ENCODE data around the gene ADCK2.

Gene ADCK2

GRCh38 chr7:140649556-140650205 lies 23.1 kb upstream of the ADCK2 start:
- H3K9ac ChIP-seq (ENCODE audit: low read depth, low read length) = no peak overlapping the region
- no peaks in the 10 kb centered on the region for H3K9me3 ChIP-seq (ENCODE audit: insufficient read depth, low read depth, low read length)
- H3K27me3 ChIP-seq (ENCODE audit: insufficient read depth, low read length) = no peaks in the 10 kb centered on the region
- peaks cover 5% of the 10 kb centered on the region; the same call in 1 of the 2 replicates for H3K4me1 ChIP-seq (ENCODE audit: insufficient read depth, low read length)
- no peak overlapping the region for H3K27ac ChIP-seq (ENCODE audit: low read depth, low read length)
- no peaks in the 10 kb centered on the region for H3K36me3 ChIP-seq (ENCODE audit: insufficient read depth, low read length)
- no peak overlapping the region for H3K4me3 ChIP-seq (ENCODE audit: low read length)
- WGBS = 91% methylated on average over 5 of the region's 6 CpGs

- WGBS = 93% methylated on average over 12 of the region's 12 CpGs
- no peak overlapping the region for H3K27ac ChIP-seq (ENCODE audit: low read depth, low read length)
Measured at GRCh38 chr7:140650367-140650766, 22.4 kb upstream of the ADCK2 start.

GRCh38 chr7:140653319-140654108 lies 19.2 kb upstream of the ADCK2 start:
- no peaks in the 10 kb centered on the region for H3K27me3 ChIP-seq (ENCODE audit: insufficient read depth, low read length)
- H3K4me3 ChIP-seq (ENCODE audit: low read length) = no peak overlapping the region
- H3K9me3 ChIP-seq (ENCODE audit: insufficient read depth, low read depth, low read length) = no peaks in the 10 kb centered on the region
- no peaks in the 10 kb centered on the region for H3K36me3 ChIP-seq (ENCODE audit: insufficient read depth, low read length)
- 39% methylated on average over 15 of the region's 15 CpGs for WGBS
- no peak overlapping the region for H3K27ac ChIP-seq (ENCODE audit: low read depth, low read length)
- H3K9ac ChIP-seq (ENCODE audit: low read depth, low read length) = no peak overlapping the region
- H3K4me1 ChIP-seq (ENCODE audit: insufficient read depth, low read length) = no peaks in the 10 kb centered on the region

More at GRCh38 chr7:140650367-140650766, 22.4 kb upstream of the ADCK2 start:
- peaks cover 5% of the 10 kb centered on the region; the same call in 1 of the 2 replicates for H3K4me1 ChIP-seq (ENCODE audit: insufficient read depth, low read length)
- H3K4me3 ChIP-seq (ENCODE audit: low read length) = no peak overlapping the region
- H3K36me3 ChIP-seq (ENCODE audit: insufficient read depth, low read length) = no peaks in the 10 kb centered on the region
- H3K9ac ChIP-seq (ENCODE audit: low read depth, low read length) = no peak overlapping the region
- H3K27me3 ChIP-seq (ENCODE audit: insufficient read depth, low read length) = no peaks in the 10 kb centered on the region
- no peaks in the 10 kb centered on the region for H3K9me3 ChIP-seq (ENCODE audit: insufficient read depth, low read depth, low read length)

DNA sequence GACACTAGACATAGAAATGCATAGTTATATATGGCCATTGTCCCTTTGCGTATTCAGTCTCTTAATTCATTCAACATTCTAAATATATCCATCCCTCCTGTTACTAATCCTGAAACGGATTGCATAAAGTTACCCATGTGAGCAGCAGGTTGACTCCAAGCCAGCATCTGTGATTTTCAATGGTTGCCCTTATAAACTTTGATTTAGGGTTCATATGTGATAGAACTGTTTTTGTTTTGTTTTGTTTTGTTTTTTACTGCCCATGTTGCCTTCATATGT lies 18.7 kb upstream of the ADCK2 start:
- no peaks in the 10 kb centered on the region for H3K9me3 ChIP-seq (ENCODE audit: insufficient read depth, low read depth, low read length)
- H3K27me3 ChIP-seq (ENCODE audit: insufficient read depth, low read length) = no peaks in the 10 kb centered on the region
- H3K36me3 ChIP-seq (ENCODE audit: insufficient read depth, low read length) = no peaks in the 10 kb centered on the region
- no peak overlapping the region for H3K9ac ChIP-seq (ENCODE audit: low read depth, low read length)
- no peak overlapping the region for H3K4me3 ChIP-seq (ENCODE audit: low read length)
- no peaks in the 10 kb centered on the region for H3K4me1 ChIP-seq (ENCODE audit: insufficient read depth, low read length)
- H3K27ac ChIP-seq (ENCODE audit: low read depth, low read length) = no peak overlapping the region
- WGBS = 95% methylated on average over 2 of the region's 2 CpGs

DNA sequence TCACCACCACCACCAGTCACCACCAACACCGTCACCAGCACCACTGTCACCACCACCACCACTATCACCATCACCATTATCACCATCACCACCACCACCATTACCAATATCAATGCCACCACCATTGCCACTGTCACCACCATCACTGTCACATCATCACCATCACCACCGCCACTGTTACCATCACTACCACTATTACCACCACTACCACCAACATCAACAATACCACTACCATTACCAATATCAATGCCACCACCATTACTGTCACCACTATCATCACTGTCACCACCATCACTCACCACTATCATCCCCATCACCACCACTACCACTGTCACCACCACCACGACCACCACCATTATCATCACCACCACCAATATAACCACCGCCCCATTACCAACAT lies 18.1 kb upstream of the ADCK2 start:
- no peaks in the 10 kb centered on the region for H3K9me3 ChIP-seq (ENCODE audit: insufficient read depth, low read depth, low read length)
- no peak overlapping the region for H3K9ac ChIP-seq (ENCODE audit: low read depth, low read length)
- no peak overlapping the region for H3K27ac ChIP-seq (ENCODE audit: low read depth, low read length)
- no peaks in the 10 kb centered on the region for H3K27me3 ChIP-seq (ENCODE audit: insufficient read depth, low read length)
- WGBS = 93% methylated on average over 4 of the region's 4 CpGs
- H3K4me3 ChIP-seq (ENCODE audit: low read length) = no peak overlapping the region
- H3K36me3 ChIP-seq (ENCODE audit: insufficient read depth, low read length) = no peaks in the 10 kb centered on the region
- no peaks in the 10 kb centered on the region for H3K4me1 ChIP-seq (ENCODE audit: insufficient read depth, low read length)

DNA sequence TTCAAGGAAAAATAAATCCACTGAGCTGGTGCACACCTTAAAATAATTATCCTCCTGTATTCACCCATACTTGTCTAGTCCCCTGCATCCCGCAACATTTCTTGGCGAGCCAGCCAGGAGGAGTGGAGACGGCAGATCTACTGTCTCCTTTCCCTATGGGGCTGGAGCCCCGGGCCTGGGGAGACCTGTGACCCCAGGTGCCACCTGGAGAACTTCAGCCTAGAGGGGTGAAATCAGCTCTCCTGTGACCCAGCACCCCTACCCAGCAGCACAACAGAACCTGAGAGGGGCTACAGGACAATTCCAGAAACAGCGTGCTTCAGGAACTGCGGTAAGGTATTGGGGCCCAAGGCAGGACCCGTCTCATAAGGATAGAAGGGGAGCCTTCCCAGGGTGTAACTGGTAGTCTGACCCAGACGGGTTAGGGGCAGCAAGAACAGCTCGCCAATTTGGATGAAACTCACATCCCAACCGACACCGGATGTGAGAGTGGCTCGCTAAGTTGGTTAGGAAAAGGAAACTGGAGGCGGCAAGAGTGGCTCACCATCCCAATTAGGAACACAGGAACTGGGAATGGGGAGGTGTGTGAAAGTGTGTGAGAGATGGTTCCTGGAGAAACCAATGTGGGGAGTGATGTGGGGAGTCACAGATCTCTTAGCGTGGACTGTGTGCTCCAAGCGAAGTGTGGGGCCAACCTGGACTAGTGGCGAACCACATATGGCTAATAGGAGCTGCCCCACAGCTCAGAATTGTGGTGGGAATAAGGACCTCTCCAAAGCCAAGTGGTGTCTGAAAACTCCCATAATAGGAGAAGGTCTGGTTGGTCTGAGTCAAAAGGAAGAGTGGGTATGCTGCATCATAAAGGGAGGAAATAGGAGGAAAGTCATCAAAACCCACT lies 17.0 kb upstream of the ADCK2 start:
- no peaks in the 10 kb centered on the region for H3K36me3 ChIP-seq (ENCODE audit: insufficient read depth, low read length)
- WGBS = 95% methylated on average over 16 of the region's 16 CpGs
- no peaks in the 10 kb centered on the region for H3K27me3 ChIP-seq (ENCODE audit: insufficient read depth, low read length)
- H3K4me3 ChIP-seq (ENCODE audit: low read length) = no peak overlapping the region
- H3K4me1 ChIP-seq (ENCODE audit: insufficient read depth, low read length) = no peaks in the 10 kb centered on the region
- no peak overlapping the region for H3K27ac ChIP-seq (ENCODE audit: low read depth, low read length)
- H3K9ac ChIP-seq (ENCODE audit: low read depth, low read length) = no peak overlapping the region
- no peaks in the 10 kb centered on the region for H3K9me3 ChIP-seq (ENCODE audit: insufficient read depth, low read depth, low read length)

GRCh38 chr7:140656548-140657515 lies 15.9 kb upstream of the ADCK2 start:
- no peaks in the 10 kb centered on the region for H3K9me3 ChIP-seq (ENCODE audit: insufficient read depth, low read depth, low read length)
- H3K27me3 ChIP-seq (ENCODE audit: insufficient read depth, low read length) = no peaks in the 10 kb centered on the region
- H3K4me3 ChIP-seq (ENCODE audit: low read length) = no peak overlapping the region
- no peak overlapping the region for H3K9ac ChIP-seq (ENCODE audit: low read depth, low read length)
- no peaks in the 10 kb centered on the region for H3K36me3 ChIP-seq (ENCODE audit: insufficient read depth, low read length)
- H3K4me1 ChIP-seq (ENCODE audit: insufficient read depth, low read length) = no peaks in the 10 kb centered on the region
- no peak overlapping the region for H3K27ac ChIP-seq (ENCODE audit: low read depth, low read length)
- WGBS = 90% methylated on average over 11 of the region's 11 CpGs

GRCh38 chr7:140657891-140658290 lies 14.9 kb upstream of the ADCK2 start:
- H3K9ac ChIP-seq (ENCODE audit: low read depth, low read length) = no peak overlapping the region
- H3K27ac ChIP-seq (ENCODE audit: low read depth, low read length) = no peak overlapping the region
- no peaks in the 10 kb centered on the region for H3K27me3 ChIP-seq (ENCODE audit: insufficient read depth, low read length)
- H3K36me3 ChIP-seq (ENCODE audit: insufficient read depth, low read length) = no peaks in the 10 kb centered on the region
- H3K9me3 ChIP-seq (ENCODE audit: insufficient read depth, low read depth, low read length) = no peaks in the 10 kb centered on the region
- no peaks in the 10 kb centered on the region for H3K4me1 ChIP-seq (ENCODE audit: insufficient read depth, low read length)
- H3K4me3 ChIP-seq (ENCODE audit: low read length) = no peak overlapping the region
- WGBS = 97% methylated on average over 9 of the region's 9 CpGs

GRCh38 chr7:140659856-140660255 lies 12.9 kb upstream of the ADCK2 start:
- Histone ChIP-seq H3K27ac (ENCODE audit: low read depth, low read length) (no peak overlapping the region), H3K4me1 (ENCODE audit: insufficient read depth, low read length) (no peaks in the 10 kb centered on the region), H3K4me3 (ENCODE audit: low read length) (no peak overlapping the region), H3K9me3 (ENCODE audit: insufficient read depth, low read depth, low read length) (no peaks in the 10 kb centered on the region), H3K36me3 (ENCODE audit: insufficient read depth, low read length) (no peaks in the 10 kb centered on the region), H3K27me3 (ENCODE audit: insufficient read depth, low read length) (no peaks in the 10 kb centered on the region), H3K9ac (ENCODE audit: low read depth, low read length) (no peak overlapping the region)
- 96% methylated on average over 8 of the region's 8 CpGs for WGBS

GRCh38 chr7:140661124-140661523 lies 11.6 kb upstream of the ADCK2 start:
- Histone ChIP-seq H3K4me1 (ENCODE audit: insufficient read depth, low read length) (no peaks in the 10 kb centered on the region), H3K27ac (ENCODE audit: low read depth, low read length) (no peak overlapping the region), H3K36me3 (ENCODE audit: insufficient read depth, low read length) (no peaks in the 10 kb centered on the region), H3K9ac (ENCODE audit: low read depth, low read length) (no peak overlapping the region), H3K9me3 (ENCODE audit: insufficient read depth, low read depth, low read length) (no peaks in the 10 kb centered on the region), H3K4me3 (ENCODE audit: low read length) (no peak overlapping the region), H3K27me3 (ENCODE audit: insufficient read depth, low read length) (no peaks in the 10 kb centered on the region)
- WGBS = 82% methylated on average over 1 of the region's 2 CpGs

Data from HUES64 (cell line).